GM23338 (cell line): ENCODE measurements around the gene ZBTB20. TPM values are rescaled to one million over a fixed set of nuclear protein-coding genes. Genes with fewer than 3 reads are reported as not detected.
A peak's percentile ranks its signal among the peaks of the same experiment; 100 is the strongest.

Source experiments
- ATAC-seq: fragments of 200-7000 bp; cut with Tn5 transposase; 3 replicates; pipeline ENCODE4 v1.9.1; 2020
- DNase-seq: peaks from one replicate; pipeline ENCODE4 v3.0.0-alpha.2; 2015; ENCODE audit warnings: low spot score
- H2AFZ ChIP-seq: fragments of 200-600 bp; sonication (generic); 2 replicates; pipeline ENCODE4 v1.8.0; 2016; ENCODE audit warnings: antibody characterized with exemption, mild to moderate bottlenecking, moderate library complexity
- H3F3A ChIP-seq: fragments of 200-600 bp; sonication (generic); replicated peaks from 2 replicates; pipeline ENCODE4 v1.8.0; 2017; ENCODE audit warnings: antibody characterized with exemption, mixed run types, low read depth
- H3K27ac ChIP-seq: fragments of 200-600 bp; sonication (generic); 2 replicates; pipeline ENCODE4 v1.6.1; 2016; ENCODE audit warnings: low read depth
- H3K27me3 ChIP-seq: fragments of 200-600 bp; sonication (generic); 2 replicates; pipeline ENCODE4 v1.8.0; 2016; ENCODE audit warnings: mild to moderate bottlenecking, mixed run types, moderate library complexity; ENCODE audit not compliant: insufficient read depth
- H3K36me3 ChIP-seq: fragments of 200-600 bp; sonication (generic); 2 replicates; pipeline ENCODE4 v1.8.0; 2016; ENCODE audit warnings: mild to moderate bottlenecking; ENCODE audit not compliant: insufficient read depth
- H3K4me1 ChIP-seq: fragments of 200-600 bp; sonication (generic); 2 replicates; pipeline ENCODE4 v1.8.0; 2016; ENCODE audit warnings: mild to moderate bottlenecking, moderate library complexity; ENCODE audit not compliant: insufficient read depth
- H3K4me2 ChIP-seq: fragments of 200-600 bp; sonication (generic); 2 replicates; pipeline ENCODE4 v1.7.1; 2017; ENCODE audit warnings: mixed run types
- H3K4me3 ChIP-seq: fragments of 200-600 bp; sonication (generic); 2 replicates; pipeline ENCODE4 v1.6.1; 2016; ENCODE audit warnings: mixed run types
- H3K79me2 ChIP-seq: fragments of 200-600 bp; sonication (generic); replicated peaks from 2 replicates; pipeline ENCODE4 v1.8.0; 2017; ENCODE audit warnings: mild to moderate bottlenecking; ENCODE audit not compliant: insufficient read depth
- H3K9me2 ChIP-seq: fragments of 200-600 bp; sonication (generic); 2 replicates; pipeline ENCODE4 v1.8.0; 2017; ENCODE audit not compliant: insufficient read depth
- H4K20me1 ChIP-seq: fragments of 200-600 bp; sonication (generic); replicated peaks from 2 replicates; pipeline ENCODE4 v1.8.0; 2017; ENCODE audit warnings: mild to moderate bottlenecking; ENCODE audit not compliant: insufficient read depth
- H3K27ac Mint-ChIP-seq: 2 replicates; pipeline ENCODE4 v1.8.0; 2020; ENCODE audit warnings: inconsistent platforms, mild to moderate bottlenecking, moderate library complexity, mixed read lengths
- H3K27me3 Mint-ChIP-seq: 3 replicates; pipeline ENCODE4 v1.8.0; 2022; ENCODE audit warnings: low read depth, mild to moderate bottlenecking, moderate library complexity, mixed read lengths, inconsistent platforms; ENCODE audit not compliant: insufficient read depth, poor library complexity
- H3K36me3 Mint-ChIP-seq: 3 replicates; pipeline ENCODE4 v1.8.0; 2021; ENCODE audit warnings: low read depth, mild to moderate bottlenecking, inconsistent platforms, moderate library complexity, mixed read lengths
- H3K4me1 Mint-ChIP-seq: 3 replicates; pipeline ENCODE4 v1.8.0; 2020; ENCODE audit warnings: mild to moderate bottlenecking, inconsistent platforms, mixed read lengths
- H3K4me3 Mint-ChIP-seq: 3 replicates; pipeline ENCODE4 v1.8.0; 2021; ENCODE audit warnings: moderate library complexity, mild to moderate bottlenecking, inconsistent platforms, mixed read lengths
- H3K9me3 Mint-ChIP-seq: 3 replicates; pipeline ENCODE4 v1.8.0; 2020; ENCODE audit warnings: moderate library complexity, mild to moderate bottlenecking, inconsistent platforms, mixed read lengths
- EZH2 ChIP-seq: fragments of 200-600 bp; sonication (generic); IDR thresholded peaks from one replicate; pipeline ENCODE4 v1.8.0; 2017; ENCODE audit warnings: antibody characterized with exemption, mild to moderate bottlenecking, low read depth; ENCODE audit not compliant: unreplicated experiment
- JUNB ChIP-seq: IDR thresholded peaks from one replicate; pipeline ENCODE4 v1.6.1; 2016; ENCODE audit warnings: antibody characterized with exemption; ENCODE audit not compliant: unreplicated experiment
- NANOG ChIP-seq: IDR thresholded peaks from 2 replicates; pipeline ENCODE4 v1.6.1; 2016; ENCODE audit warnings: antibody characterized with exemption, borderline replicate concordance
- POLR2AphosphoS5 ChIP-seq: IDR thresholded peaks from 2 replicates; pipeline ENCODE4 v1.6.1; 2016; ENCODE audit warnings: antibody characterized with exemption, low read depth
- STAT1 ChIP-seq: IDR thresholded peaks from one replicate; pipeline ENCODE4 v1.6.1; 2016; ENCODE audit warnings: antibody characterized with exemption; ENCODE audit not compliant: unreplicated experiment
- ZNF462 ChIP-seq: fragments of 250-450 bp; sonication (Bioruptor Pico); IDR thresholded peaks from 2 replicates; pipeline ENCODE4 v1.5.0; 2020; ENCODE audit warnings: mild to moderate bottlenecking, moderate library complexity
- polyA plus RNA-seq: library from polyadenylated mRNA; unstranded; fragments of >200 nt; fragmentation: Nextera tagmentation; extraction: Ambion mirVana; gene quantifications from 2 replicates; pipeline ENCODE4 v1.2.1, GENCODE V29; 2016
- total RNA-seq: library from RNA; depleted of rRNA; stranded (reverse); fragments of >200 nt; shearing (Covaris generic); gene quantifications from 2 replicates; pipeline ENCODE4 v1.2.3, GENCODE V29; 2014
- TF ChIP-seq, protein P1 (sequence below): IDR thresholded peaks from 2 replicates; pipeline ENCODE4 v1.6.1; 2016; ENCODE audit warnings: antibody characterized with exemption
- TF ChIP-seq, protein P2 (sequence below): IDR thresholded peaks from one replicate; pipeline ENCODE4 v1.6.1; 2018; ENCODE audit warnings: antibody characterized with exemption; ENCODE audit not compliant: unreplicated experiment

The ZBTB20 gene
- total and polyA plus RNA-seq, 2 experiments from 2014 or later, result 2.0 to 3.3 TPM

GRCh38 chr3:114764056-114764492 lies 383.0 kb downstream of the ZBTB20 start:
- no peak overlapping the region for H2AFZ ChIP-seq
- no peaks in the 10 kb centered on the region for H3K36me3 ChIP-seq
- H3K79me2 ChIP-seq, result no peaks in the 10 kb centered on the region
- H3K27ac ChIP-seq, result no peak overlapping the region
- no peaks in the 10 kb centered on the region for H3F3A ChIP-seq
- no peak for DNase-seq
- peak overlapping the region; percentile 71; the same call in 1 of the 2 replicates for H3K27ac Mint-ChIP-seq
- H3K9me2 ChIP-seq, result no peaks in the 10 kb centered on the region
- no peaks in the 10 kb centered on the region for H3K36me3 Mint-ChIP-seq
- no peaks in the 10 kb centered on the region for H3K4me1 ChIP-seq
- ATAC-seq, result no peak
- no peaks in the 10 kb centered on the region for H3K9me3 Mint-ChIP-seq
- H4K20me1 ChIP-seq, result no peaks in the 10 kb centered on the region
- TF ChIP-seq POLR2AphosphoS5 (no peak), JUNB (no peak), ZNF462 (no peak), NANOG (no peak), EZH2 (no peak), STAT1 (no peak)
- TF ChIP-seq, protein P1, sequence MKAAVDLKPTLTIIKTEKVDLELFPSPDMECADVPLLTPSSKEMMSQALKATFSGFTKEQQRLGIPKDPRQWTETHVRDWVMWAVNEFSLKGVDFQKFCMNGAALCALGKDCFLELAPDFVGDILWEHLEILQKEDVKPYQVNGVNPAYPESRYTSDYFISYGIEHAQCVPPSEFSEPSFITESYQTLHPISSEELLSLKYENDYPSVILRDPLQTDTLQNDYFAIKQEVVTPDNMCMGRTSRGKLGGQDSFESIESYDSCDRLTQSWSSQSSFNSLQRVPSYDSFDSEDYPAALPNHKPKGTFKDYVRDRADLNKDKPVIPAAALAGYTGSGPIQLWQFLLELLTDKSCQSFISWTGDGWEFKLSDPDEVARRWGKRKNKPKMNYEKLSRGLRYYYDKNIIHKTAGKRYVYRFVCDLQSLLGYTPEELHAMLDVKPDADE, result no peak
- TF ChIP-seq, protein P2, sequence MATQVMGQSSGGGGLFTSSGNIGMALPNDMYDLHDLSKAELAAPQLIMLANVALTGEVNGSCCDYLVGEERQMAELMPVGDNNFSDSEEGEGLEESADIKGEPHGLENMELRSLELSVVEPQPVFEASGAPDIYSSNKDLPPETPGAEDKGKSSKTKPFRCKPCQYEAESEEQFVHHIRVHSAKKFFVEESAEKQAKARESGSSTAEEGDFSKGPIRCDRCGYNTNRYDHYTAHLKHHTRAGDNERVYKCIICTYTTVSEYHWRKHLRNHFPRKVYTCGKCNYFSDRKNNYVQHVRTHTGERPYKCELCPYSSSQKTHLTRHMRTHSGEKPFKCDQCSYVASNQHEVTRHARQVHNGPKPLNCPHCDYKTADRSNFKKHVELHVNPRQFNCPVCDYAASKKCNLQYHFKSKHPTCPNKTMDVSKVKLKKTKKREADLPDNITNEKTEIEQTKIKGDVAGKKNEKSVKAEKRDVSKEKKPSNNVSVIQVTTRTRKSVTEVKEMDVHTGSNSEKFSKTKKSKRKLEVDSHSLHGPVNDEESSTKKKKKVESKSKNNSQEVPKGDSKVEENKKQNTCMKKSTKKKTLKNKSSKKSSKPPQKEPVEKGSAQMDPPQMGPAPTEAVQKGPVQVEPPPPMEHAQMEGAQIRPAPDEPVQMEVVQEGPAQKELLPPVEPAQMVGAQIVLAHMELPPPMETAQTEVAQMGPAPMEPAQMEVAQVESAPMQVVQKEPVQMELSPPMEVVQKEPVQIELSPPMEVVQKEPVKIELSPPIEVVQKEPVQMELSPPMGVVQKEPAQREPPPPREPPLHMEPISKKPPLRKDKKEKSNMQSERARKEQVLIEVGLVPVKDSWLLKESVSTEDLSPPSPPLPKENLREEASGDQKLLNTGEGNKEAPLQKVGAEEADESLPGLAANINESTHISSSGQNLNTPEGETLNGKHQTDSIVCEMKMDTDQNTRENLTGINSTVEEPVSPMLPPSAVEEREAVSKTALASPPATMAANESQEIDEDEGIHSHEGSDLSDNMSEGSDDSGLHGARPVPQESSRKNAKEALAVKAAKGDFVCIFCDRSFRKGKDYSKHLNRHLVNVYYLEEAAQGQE, result no peak
- no peaks in the 10 kb centered on the region for H3K27me3 Mint-ChIP-seq
- H3K4me3 ChIP-seq, result no peak overlapping the region
- H3K4me2 ChIP-seq, result no peak overlapping the region
- no peak overlapping the region for H3K4me3 Mint-ChIP-seq
- H3K27me3 ChIP-seq, result no peaks in the 10 kb centered on the region
- peaks cover 5% of the 10 kb centered on the region; the same call in 1 of the 3 replicates for H3K4me1 Mint-ChIP-seq
